SK-N-SH (cell line): Measurements from ENCODE around the gene P3R3URF.

Source experiments
- CTCF ChIP-seq: fragments of 200-600 bp; sonication (generic); IDR thresholded peaks from 2 replicates; pipeline ENCODE4 v1.6.1; 2017; ENCODE audit warnings: antibody characterized with exemption, mild to moderate bottlenecking, moderate library complexity
- ELF1 ChIP-seq: IDR thresholded peaks from 2 replicates; pipeline ENCODE4 v1.4.0; 2012
- FOSL2 ChIP-seq: IDR thresholded peaks from 2 replicates; pipeline ENCODE4 v1.4.0; 2012; ENCODE audit warnings: low read depth, mild to moderate bottlenecking, moderate library complexity, borderline replicate concordance
- JUND ChIP-seq: IDR thresholded peaks from 2 replicates; pipeline ENCODE4 v1.4.0; 2012
- RAD21 ChIP-seq: IDR thresholded peaks from 2 replicates; pipeline ENCODE4 v1.6.1; 2012; ENCODE audit warnings: mild to moderate bottlenecking, low read length
- REST ChIP-seq: IDR thresholded peaks from 2 replicates; pipeline ENCODE4 v1.6.1; 2012; ENCODE audit warnings: mild to moderate bottlenecking, low read depth, low read length, moderate library complexity
- TAF1 ChIP-seq: IDR thresholded peaks from 2 replicates; pipeline ENCODE4 v1.6.1; 2012; ENCODE audit warnings: low read depth, mild to moderate bottlenecking, low read length, moderate library complexity, borderline replicate concordance
- TCF12 ChIP-seq: IDR thresholded peaks from 2 replicates; pipeline ENCODE4 v1.4.0; 2012
- USF2 ChIP-seq: fragments of 150-350 bp; IDR thresholded peaks from 2 replicates; pipeline ENCODE4 v1.6.1; 2017; ENCODE audit warnings: antibody characterized with exemption, low read length, low read depth, borderline replicate concordance

- TF ChIP-seq CTCF (no peak), ELF1 (no peak), FOSL2 (no peak), TAF1 (no peak), USF2 (no peak), REST (no peak), RAD21 (no peak), TCF12 (no peak), JUND (no peak)
Measured at GRCh38 chr1:46153732-46154131, 22.6 kb downstream of the P3R3URF start.
